Sigmoid colon (tissue), 7 donors: ENCODE results near the gene SOX12. TPM values are rescaled to one million over a fixed set of nuclear protein-coding genes. Genes with fewer than 3 reads are reported as not detected.

Experiments used
- DNase-seq: peaks from one replicate; pipeline ENCODE4 v3.0.0-alpha.2; 2019
- H3K27ac ChIP-seq, 4 donors: fragments of 200-600 bp; sonication (generic); one replicate each; pipeline ENCODE4 v1.5.1; 2016 to 2019; ENCODE audit warnings: mild to moderate bottlenecking in 1 of 4
- H3K27me3 ChIP-seq, 3 donors: fragments of 200-600 bp; sonication (generic); one replicate each; pipeline ENCODE4 v1.5.1; 2019; ENCODE audit warnings: mild to moderate bottlenecking in 1 of 3
- H3K36me3 ChIP-seq, 4 donors: fragments of 200-600 bp; sonication (generic); one replicate each; pipeline ENCODE4 v1.5.1; 2016 to 2019
- H3K4me1 ChIP-seq, 4 donors: fragments of 200-600 bp; sonication (generic); one replicate each; pipeline ENCODE4 v1.5.1; 2017 to 2019
- H3K4me3 ChIP-seq, 4 donors: fragments of 200-600 bp; sonication (generic); one replicate each; pipeline ENCODE4 v1.5.1; 2017 to 2019; ENCODE audit warnings: mild to moderate bottlenecking in 2 of 4, moderate library complexity in 1 of 4
- H3K9me3 ChIP-seq, 4 donors: fragments of 200-600 bp in 3 of 4; sonication (generic) in 3 of 4; one replicate each; pipeline versions ENCODE4 v1.5.1 to v1.6.1; 2013 to 2019
- CTCF ChIP-seq, 4 experiments: fragments of 450-650 bp in 3 of 4; fragments of 200-600 bp in 1 of 4; IDR thresholded peaks; one replicate each; pipeline ENCODE4 v1.5.1; 2016 to 2019; ENCODE audit warnings: antibody characterized with exemption in 4 of 4, mild to moderate bottlenecking in 3 of 4, moderate library complexity in 2 of 4
- EP300 ChIP-seq, 4 donors: sonication (generic); formaldehyde crosslinking; IDR thresholded peaks; one replicate each; pipeline ENCODE4 v1.6.1; 2017; ENCODE audit warnings: antibody characterized with exemption in 4 of 4
- POLR2A ChIP-seq, 2 donors: fragments of 450-650 bp; IDR thresholded peaks; one replicate each; pipeline ENCODE4 v1.6.1; 2016; ENCODE audit warnings: antibody characterized with exemption in 2 of 2, mild to moderate bottlenecking in 2 of 2, moderate library complexity in 2 of 2
- POLR2AphosphoS5 ChIP-seq, 4 donors: sonication (generic); formaldehyde crosslinking; IDR thresholded peaks; one replicate each; pipeline ENCODE4 v1.6.1; 2017; ENCODE audit warnings: antibody characterized with exemption in 4 of 4
- WGBS, 2 donors: extraction: QIAGEN DNeasy Blood & Tissue Kit; methylation state at CpG; one replicate each; pipeline ENCODE4 v1.1.7; 2013; 5-methylcytosine and 5-hydroxymethylcytosine counted together
- intact Hi-C: fragments of 100-400 bp; cut with DNase I; formaldehyde crosslinking; loops from one replicate; pipeline ENCODE4 v1.15.1; 2023
- polyA plus RNA-seq, 3 donors: library from polyadenylated mRNA; stranded (reverse); fragments of 200-250 nt; gene quantifications; one replicate each; pipeline ENCODE4 v1.2.3, GENCODE V29; 2013
- total RNA-seq, 4 donors: library from RNA; depleted of rRNA; stranded (reverse); fragments of >200 nt; gene quantifications; one replicate each; pipeline ENCODE4 v1.1.0, GENCODE V29; 2016
- donor health status: healthy with polysubstance abuse.
- donor health status: Bipolar disorder and iron deficiency.
- donor health status: healthy.

Gene SOX12
- total and polyA plus RNA-seq, 7 donors, result 1.2 to 9.7 (median 3.9) TPM

DNA sequence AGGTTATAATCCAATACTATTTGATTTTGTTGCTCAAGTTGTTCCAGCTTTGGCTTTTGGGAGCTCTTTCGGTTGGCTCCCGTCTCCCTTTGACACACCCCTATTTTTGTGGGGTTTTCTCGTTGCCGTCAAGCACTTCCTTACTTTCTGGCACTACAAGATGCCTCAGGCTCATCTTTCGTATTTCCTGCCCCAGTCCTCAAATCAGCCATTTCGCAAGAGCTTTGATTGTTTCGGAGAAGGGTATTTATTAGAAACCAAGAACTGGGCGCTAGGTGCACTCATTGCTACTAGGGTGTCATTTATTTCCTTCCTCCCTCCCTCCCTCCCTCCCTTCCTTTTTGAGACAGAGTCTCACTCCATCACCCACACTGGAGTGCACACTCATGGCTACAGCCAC, 13.3 kb upstream of the SOX12 start:
- Histone ChIP-seq H3K36me3 (peaks cover 0 to 3% (median 0%) of the 10 kb centered on the region in 4 donors), H3K27me3 (no peaks in the 10 kb centered on the region), H3K27ac (no peak overlapping the region), H3K4me1 (peaks cover 0 to 20% (median 19%) of the 10 kb centered on the region in 4 donors), H3K4me3 (no peak overlapping the region), H3K9me3 (no peaks in the 10 kb centered on the region)
- no peak for DNase-seq
- intact Hi-C loops, result no loop called here
- 91 to 94% methylated on average over 8 of the region's 8 CpGs for WGBS, 2 donors
- TF ChIP-seq POLR2AphosphoS5 (IDR thresholded peaks at IDR 0.05) (no peak), EP300 (IDR thresholded peaks at IDR 0.05) (no peak), CTCF (IDR thresholded peaks at IDR 0.05) (no peak), POLR2A (IDR thresholded peaks at IDR 0.05) (no peak)

DNA sequence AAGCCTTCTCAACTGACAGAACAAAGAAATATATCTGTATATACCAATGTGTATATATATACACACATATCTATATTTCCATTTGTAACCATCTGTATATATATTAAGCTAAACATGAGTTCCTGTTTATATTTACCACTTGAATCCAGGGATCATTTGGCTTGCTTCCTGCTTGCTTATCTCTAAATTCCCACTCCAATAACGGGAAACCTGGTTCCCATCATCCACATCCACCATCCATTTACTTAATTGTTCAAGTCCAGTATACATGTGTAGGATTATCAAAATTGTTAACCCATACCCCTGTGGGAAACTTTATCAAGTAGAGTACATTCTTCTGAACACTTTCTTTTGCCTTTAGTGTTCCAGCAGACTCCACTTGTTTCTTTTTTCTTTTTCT, 12.5 kb upstream of the SOX12 start:
- 45 to 83% methylated on average over 1 of the region's 1 CpG for WGBS, 2 donors
- no peak overlapping the region for H3K27ac ChIP-seq
- peaks cover 0 to 20% (median 19%) of the 10 kb centered on the region in 4 donors for H3K4me1 ChIP-seq
- H3K36me3 ChIP-seq, result peaks cover 0 to 6% (median 0%) of the 10 kb centered on the region in 4 donors
- H3K27me3 ChIP-seq, result no peaks in the 10 kb centered on the region
- TF ChIP-seq CTCF (IDR thresholded peaks at IDR 0.05) (no peak), POLR2A (IDR thresholded peaks at IDR 0.05) (no peak), EP300 (IDR thresholded peaks at IDR 0.05) (no peak), POLR2AphosphoS5 (IDR thresholded peaks at IDR 0.05) (no peak)
- intact Hi-C loops, result no loop called here
- no peak overlapping the region for H3K4me3 ChIP-seq
- H3K9me3 ChIP-seq, result no peaks in the 10 kb centered on the region
- no peak for DNase-seq

- Histone ChIP-seq H3K36me3 (peaks cover 0 to 6% (median 0%) of the 10 kb centered on the region in 4 donors), H3K27ac (no peak overlapping the region), H3K27me3 (no peaks in the 10 kb centered on the region), H3K9me3 (no peaks in the 10 kb centered on the region), H3K4me3 (no peak overlapping the region), H3K4me1 (peaks cover 0 to 20% (median 19%) of the 10 kb centered on the region in 4 donors)
- no peak for DNase-seq
- 88 to 91% methylated on average over 5 of the region's 5 CpGs for WGBS, 2 donors
- TF ChIP-seq POLR2A (IDR thresholded peaks at IDR 0.05) (no peak), EP300 (IDR thresholded peaks at IDR 0.05) (no peak), POLR2AphosphoS5 (IDR thresholded peaks at IDR 0.05) (no peak), CTCF (IDR thresholded peaks at IDR 0.05) (no peak)
- intact Hi-C loops, result no loop called here
Measured at GRCh38 chr20:313402-313801, 11.9 kb upstream of the SOX12 start.

DNA sequence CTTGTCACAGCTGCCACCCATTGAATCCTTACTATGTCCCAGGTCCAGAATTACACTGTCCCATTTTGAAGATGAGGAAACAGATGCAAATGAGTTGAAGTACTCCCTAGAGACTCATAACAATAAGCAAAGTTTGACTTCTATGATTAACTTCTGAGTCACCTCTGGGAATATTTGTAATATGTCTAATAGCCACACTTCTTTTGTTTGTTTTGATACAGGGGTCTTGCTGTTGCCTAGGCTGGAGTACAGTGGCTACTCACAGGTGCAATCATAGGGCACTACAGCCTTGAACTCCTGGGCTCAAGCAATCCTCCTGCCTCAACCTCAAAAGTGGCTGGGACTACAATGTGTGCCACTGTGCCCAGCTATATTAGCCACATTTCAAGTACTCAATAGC, 11.4 kb upstream of the SOX12 start:
- intact Hi-C loops, result no loop called here
- no peaks in the 10 kb centered on the region for H3K27me3 ChIP-seq
- H3K4me3 ChIP-seq, result no peak overlapping the region
- no peak for DNase-seq
- no peaks in the 10 kb centered on the region for H3K9me3 ChIP-seq
- peaks cover 0 to 20% (median 18%) of the 10 kb centered on the region in 4 donors for H3K4me1 ChIP-seq
- peaks cover 0 to 6% (median 0%) of the 10 kb centered on the region in 4 donors for H3K36me3 ChIP-seq
- no peak overlapping the region for H3K27ac ChIP-seq
- TF ChIP-seq POLR2AphosphoS5 (IDR thresholded peaks at IDR 0.05) (no peak), POLR2A (IDR thresholded peaks at IDR 0.05) (no peak), EP300 (IDR thresholded peaks at IDR 0.05) (no peak), CTCF (IDR thresholded peaks at IDR 0.05) (no peak)
